HCT116 (cell line): ENCODE results near the gene HOMER2. TPM values are rescaled to one million over a fixed set of nuclear protein-coding genes. Genes with fewer than 3 reads are reported as not detected.

ENCODE experiments used
- ATAC-seq: fragments of 200-7000 bp; cut with Tn5 transposase; 2 replicates; pipeline ENCODE4 v1.9.1; 2020; ENCODE audit warnings: mild to moderate bottlenecking, moderate library complexity
- BruUV-seq: library from RNA; stranded (reverse); fragments of 400-500 nt; replicated peaks from 2 replicates; lab custom pipeline; 2021; lab: Mats Ljungman, UMichigan
- CTCF ChIA-PET: fragments of 300-600 bp; sonication (Branson Sonifier 250); formaldehyde crosslinking; loops from one replicate; lab custom pipeline; 2021; ENCODE audit warnings: antibody characterized with exemption; lab: Charles Lee
- POLR2A ChIA-PET: fragments of 300-600, 350-600 bp; sonication (Branson Sonifier 250); formaldehyde crosslinking; loops from one replicate; lab custom pipeline; 2021; ENCODE audit warnings: antibody characterized with exemption; lab: Charles Lee
- RAD21 ChIA-PET, 2 experiments: fragments of 300-600 bp; sonication (Branson Sonifier 250); formaldehyde crosslinking; loops; one replicate each; lab custom pipeline; 2023; ENCODE audit warnings: low total read pairs in 2 of 2; ENCODE audit not compliant: uncharacterized antibody in 2 of 2, unreplicated experiment in 2 of 2, low non-redundant PET in 1 of 2; lab: Charles Lee
- DNase-seq: peaks from one replicate; pipeline ENCODE4 v3.0.0-alpha.2; 2010; ENCODE audit warnings: low read depth, low spot score
- H2AFZ ChIP-seq: fragments of 200-600 bp; shearing (Covaris generic), sonication (generic); 2 replicates; pipeline ENCODE4 v1.6.1; 2017; ENCODE audit warnings: low read depth, mixed run types, mixed read lengths, antibody characterized with exemption, low read length; ENCODE audit not compliant: poor library complexity, severe bottlenecking
- H3K27ac ChIP-seq: 2 replicates; pipeline ENCODE4 v1.5.1; 2012; ENCODE audit warnings: low read depth, low read length
- H3K27me3 ChIP-seq: fragments of 200-600 bp; sonication (generic); 2 replicates; pipeline ENCODE4 v1.6.1; 2016; ENCODE audit warnings: mixed run types, low read length, mixed read lengths; ENCODE audit not compliant: insufficient read depth
- H3K36me3 ChIP-seq, 2 experiments: fragments of 200-500 bp in 1 of 2; fragments of 200-600 bp in 1 of 2; sonication (Bioruptor generic) in 1 of 2; sonication (generic) in 1 of 2; 2 replicates each; pipeline versions ENCODE4 v1.5.1 to v1.6.1; 2014 to 2016; ENCODE audit warnings: low read length in 2 of 2, inconsistent platforms in 1 of 2, mixed read lengths in 1 of 2, mixed run types in 1 of 2; ENCODE audit not compliant: insufficient read depth in 2 of 2, control insufficient read depth in 1 of 2
- H3K4me1 ChIP-seq, 2 experiments: fragments of 200-600 bp in 1 of 2; sonication (generic) in 1 of 2; 2 replicates each; pipeline versions ENCODE4 v1.5.1 to v1.6.1; 2012 to 2017; ENCODE audit warnings: low read length in 2 of 2, inconsistent platforms in 1 of 2, mild to moderate bottlenecking in 1 of 2, mixed read lengths in 1 of 2, mixed run types in 1 of 2, moderate library complexity in 1 of 2; ENCODE audit not compliant: insufficient read depth in 2 of 2, control insufficient read depth in 1 of 2
- H3K4me2 ChIP-seq: fragments of 200-600 bp; sonication (generic); 2 replicates; pipeline ENCODE4 v1.6.1; 2017; ENCODE audit warnings: mixed run types, low read length, mixed read lengths
- H3K4me3 ChIP-seq, 2 experiments: fragments of 200-600 bp in 1 of 2; sonication (generic) in 1 of 2; replicated peaks in 1 of 2; 2 replicates each; pipeline ENCODE4 v1.5.1; 2011 to 2016; ENCODE audit warnings: low read length in 2 of 2, control low read depth in 1 of 2, low read depth in 1 of 2, mild to moderate bottlenecking in 1 of 2, mixed read lengths in 1 of 2, mixed run types in 1 of 2
- H3K79me2 ChIP-seq: fragments of 200-600 bp; sonication (generic); 2 replicates; pipeline ENCODE4 v1.6.1; 2017; ENCODE audit warnings: mild to moderate bottlenecking, mixed run types, low read length, moderate library complexity, mixed read lengths; ENCODE audit not compliant: insufficient read depth
- H3K9ac ChIP-seq: fragments of 200-600 bp; sonication (generic); 2 replicates; pipeline ENCODE4 v1.6.1; 2016; ENCODE audit warnings: low read length, mixed read lengths
- H3K9me2 ChIP-seq: fragments of 200-600 bp; sonication (generic), shearing (Covaris generic); 2 replicates; pipeline ENCODE4 v1.6.1; 2017; ENCODE audit warnings: mixed run types, mild to moderate bottlenecking, moderate library complexity; ENCODE audit not compliant: insufficient read depth
- H3K9me3 ChIP-seq, 2 experiments: fragments of 200-500 bp in 1 of 2; fragments of 200-600 bp in 1 of 2; sonication (Bioruptor generic) in 1 of 2; sonication (generic) in 1 of 2; 2 replicates each; pipeline ENCODE4 v1.6.1; 2014 to 2017; ENCODE audit warnings: low read length in 2 of 2, mixed read lengths in 2 of 2, inconsistent platforms in 1 of 2, low read depth in 1 of 2, mild to moderate bottlenecking in 1 of 2, mixed run types in 1 of 2, moderate library complexity in 1 of 2; ENCODE audit not compliant: control insufficient read depth in 1 of 2, insufficient read depth in 1 of 2
- H4K20me1 ChIP-seq: fragments of 200-600 bp; sonication (generic), shearing (Covaris generic); 2 replicates; pipeline ENCODE4 v1.6.1; 2017; ENCODE audit warnings: mixed run types, mild to moderate bottlenecking, moderate library complexity; ENCODE audit not compliant: insufficient read depth
- CEBPB ChIP-seq: IDR thresholded peaks from 2 replicates; pipeline ENCODE4 v1.6.1; 2012; ENCODE audit warnings: low read depth
- EGR1 ChIP-seq: IDR thresholded peaks from 2 replicates; pipeline ENCODE4 v1.6.1; 2012; ENCODE audit warnings: low read depth
- ELF1 ChIP-seq: IDR thresholded peaks from 2 replicates; pipeline ENCODE4 v1.6.1; 2012; ENCODE audit warnings: low read depth, borderline replicate concordance
- FOSL1 ChIP-seq: IDR thresholded peaks from 2 replicates; pipeline ENCODE4 v1.6.1; 2012; ENCODE audit warnings: low read depth
- POLR2A ChIP-seq: IDR thresholded peaks from 2 replicates; pipeline ENCODE4 v1.7.0; 2011; ENCODE audit warnings: borderline replicate concordance; ENCODE audit not compliant: insufficient read depth, insufficient read length; ENCODE audit errors: extremely low read depth
- RAD21 ChIP-seq: IDR thresholded peaks from 2 replicates; pipeline ENCODE4 v1.6.1; 2012; ENCODE audit warnings: low read depth, mild to moderate bottlenecking
- SP1 ChIP-seq: IDR thresholded peaks from 2 replicates; pipeline ENCODE4 v1.6.1; 2012; ENCODE audit warnings: low read depth
- YY1 ChIP-seq: IDR thresholded peaks from 2 replicates; pipeline ENCODE4 v1.6.1; 2011; ENCODE audit warnings: low read length, low read depth, moderate library complexity, mild to moderate bottlenecking; ENCODE audit not compliant: insufficient replicate concordance; ENCODE audit errors: extremely low read depth
- ZBTB33 ChIP-seq: IDR thresholded peaks from 2 replicates; pipeline ENCODE4 v1.6.1; 2011; ENCODE audit warnings: mild to moderate bottlenecking, low read length, moderate library complexity; ENCODE audit not compliant: insufficient replicate concordance; ENCODE audit errors: extremely low read depth
- intact Hi-C: fragments of 100-400 bp; cut with micrococcal nuclease; formaldehyde crosslinking; loops from 2 replicates; pipeline ENCODE4 v1.10.0; 2022
- total RNA-seq: library from RNA; stranded (reverse); gene quantifications from one replicate; pipeline ENCODE4 v1.2.1, GENCODE V29; 2021; ENCODE audit not compliant: unreplicated experiment

The HOMER2 gene
- total RNA-seq, 1 experiment from 2014 or later, result 3.9 TPM

GRCh38 chr15:82951472-82952157, 905 bp downstream of the HOMER2 start:
- Histone ChIP-seq H3K9me3 (no peaks in the 10 kb centered on the region), H3K9me2 (no peaks in the 10 kb centered on the region), H3K4me2 (no peak overlapping the region), H3K27ac (no peak overlapping the region), H3K4me3 (no peak overlapping the region), H3K79me2 (no peaks in the 10 kb centered on the region), H2AFZ (no peak overlapping the region), H3K36me3 (no peaks in the 10 kb centered on the region), H3K4me1 (no peaks in the 10 kb centered on the region), H4K20me1 (no peaks in the 10 kb centered on the region), H3K27me3 (no peaks in the 10 kb centered on the region), H3K9ac (no peak overlapping the region)
- ChIA-PET CTCF (no interaction called here), POLR2A (no interaction called here), RAD21 (no interaction called here)
- BruUV-seq, result no TSS peak
- TF ChIP-seq ZBTB33, result no peak
- no peak for TF ChIP-seq ELF1
- TF ChIP-seq EGR1, result no peak
- ATAC-seq (no peak), DNase-seq (no peak)
- intact Hi-C loops, result no loop called here

- POLR2A ChIA-PET, result no interaction called here
- CTCF ChIA-PET, result no interaction called here
- H3K4me2 ChIP-seq, result no peak overlapping the region
- H3K36me3 ChIP-seq, result no peaks in the 10 kb centered on the region
- H3K27me3 ChIP-seq, result no peaks in the 10 kb centered on the region
- H3K27ac ChIP-seq, result no peak overlapping the region
- no peak overlapping the region for H3K4me3 ChIP-seq
- intact Hi-C loops, result no loop called here
- BruUV-seq, result no TSS peak
- ATAC-seq (no peak), DNase-seq (no peak)
- no peaks in the 10 kb centered on the region for H4K20me1 ChIP-seq
- H2AFZ ChIP-seq, result no peak overlapping the region
- RAD21 ChIA-PET, result no interaction called here
- no peaks in the 10 kb centered on the region for H3K9me3 ChIP-seq
- H3K79me2 ChIP-seq, result no peaks in the 10 kb centered on the region
- H3K9me2 ChIP-seq, result no peaks in the 10 kb centered on the region
- TF ChIP-seq RAD21 (no peak), POLR2A (no peak), FOSL1 (no peak), SP1 (no peak), EGR1 (no peak), CEBPB (no peak), YY1 (no peak)
- H3K9ac ChIP-seq, result no peak overlapping the region
- no peaks in the 10 kb centered on the region for H3K4me1 ChIP-seq
Observed at GRCh38 chr15:82950746-82951370, 1.7 kb downstream of the HOMER2 start.
